GM12801 (cell line): Measurements from ENCODE around the gene SLC8A3.

Source experiments
- CTCF ChIP-seq: IDR thresholded peaks from one replicate; pipeline ENCODE4 v1.5.1; 2011; ENCODE audit warnings: control low read depth; ENCODE audit not compliant: insufficient read length; ENCODE audit errors: extremely low read depth

The SLC8A3 gene

GRCh38 chr14:70033561-70033960 is 155.2 kb downstream of the SLC8A3 start:
- TF ChIP-seq CTCF = no peak

- no peak for TF ChIP-seq CTCF
Observed at GRCh38 chr14:70033116-70033515, 155.6 kb downstream of the SLC8A3 start.

- TF ChIP-seq CTCF = no peak
Observed at GRCh38 chr14:70032447-70032846, 156.3 kb downstream of the SLC8A3 start.

- no peak for TF ChIP-seq CTCF
Observed at GRCh38 chr14:70032016-70032415, 156.7 kb downstream of the SLC8A3 start.

GRCh38 chr14:70029296-70030132 is 159.2 kb downstream of the SLC8A3 start:
- no peak for TF ChIP-seq CTCF

GRCh38 chr14:70027785-70028428 is 160.8 kb downstream of the SLC8A3 start:
- TF ChIP-seq CTCF = no peak

- TF ChIP-seq CTCF = no peak
Observed at GRCh38 chr14:70023871-70024270, 164.9 kb downstream of the SLC8A3 start.
